Hepatocyte (in vitro differentiated cells): ENCODE results near the gene SORL1.

Experiments
- CTCF ChIP-seq: fragments of 200-600 bp; sonication (generic); IDR thresholded peaks from 2 replicates; pipeline ENCODE4 v1.5.1; 2016; ENCODE audit warnings: antibody characterized with exemption, mild to moderate bottlenecking; ENCODE audit not compliant: poor library complexity
- EZH2 ChIP-seq: fragments of 200-600 bp; sonication (generic); IDR thresholded peaks from 2 replicates; pipeline ENCODE4 v1.6.1; 2016; ENCODE audit warnings: antibody characterized with exemption, mild to moderate bottlenecking, borderline replicate concordance
- EZH2phosphoT487 ChIP-seq: fragments of 200-600 bp; sonication (generic); IDR thresholded peaks from one replicate; pipeline ENCODE4 v1.6.1; 2018; ENCODE audit warnings: antibody characterized with exemption, mild to moderate bottlenecking, low read depth, moderate library complexity; ENCODE audit not compliant: unreplicated experiment, severe bottlenecking

GRCh38 chr11:121503051-121503450 is 50.9 kb downstream of the SORL1 start:
- TF ChIP-seq CTCF: no peak
- TF ChIP-seq EZH2: no peak
- no peak for TF ChIP-seq EZH2phosphoT487
